ENCODE measurements around the gene ZNF800. TPM values are rescaled to one million over a fixed set of nuclear protein-coding genes. Genes with fewer than 3 reads are reported as not detected.

Gene ZNF800, protein sequence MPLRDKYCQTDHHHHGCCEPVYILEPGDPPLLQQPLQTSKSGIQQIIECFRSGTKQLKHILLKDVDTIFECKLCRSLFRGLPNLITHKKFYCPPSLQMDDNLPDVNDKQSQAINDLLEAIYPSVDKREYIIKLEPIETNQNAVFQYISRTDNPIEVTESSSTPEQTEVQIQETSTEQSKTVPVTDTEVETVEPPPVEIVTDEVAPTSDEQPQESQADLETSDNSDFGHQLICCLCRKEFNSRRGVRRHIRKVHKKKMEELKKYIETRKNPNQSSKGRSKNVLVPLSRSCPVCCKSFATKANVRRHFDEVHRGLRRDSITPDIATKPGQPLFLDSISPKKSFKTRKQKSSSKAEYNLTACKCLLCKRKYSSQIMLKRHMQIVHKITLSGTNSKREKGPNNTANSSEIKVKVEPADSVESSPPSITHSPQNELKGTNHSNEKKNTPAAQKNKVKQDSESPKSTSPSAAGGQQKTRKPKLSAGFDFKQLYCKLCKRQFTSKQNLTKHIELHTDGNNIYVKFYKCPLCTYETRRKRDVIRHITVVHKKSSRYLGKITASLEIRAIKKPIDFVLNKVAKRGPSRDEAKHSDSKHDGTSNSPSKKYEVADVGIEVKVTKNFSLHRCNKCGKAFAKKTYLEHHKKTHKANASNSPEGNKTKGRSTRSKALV
- 19.0 and 21.6 TPM in 2 replicates for total RNA-seq

DNA sequence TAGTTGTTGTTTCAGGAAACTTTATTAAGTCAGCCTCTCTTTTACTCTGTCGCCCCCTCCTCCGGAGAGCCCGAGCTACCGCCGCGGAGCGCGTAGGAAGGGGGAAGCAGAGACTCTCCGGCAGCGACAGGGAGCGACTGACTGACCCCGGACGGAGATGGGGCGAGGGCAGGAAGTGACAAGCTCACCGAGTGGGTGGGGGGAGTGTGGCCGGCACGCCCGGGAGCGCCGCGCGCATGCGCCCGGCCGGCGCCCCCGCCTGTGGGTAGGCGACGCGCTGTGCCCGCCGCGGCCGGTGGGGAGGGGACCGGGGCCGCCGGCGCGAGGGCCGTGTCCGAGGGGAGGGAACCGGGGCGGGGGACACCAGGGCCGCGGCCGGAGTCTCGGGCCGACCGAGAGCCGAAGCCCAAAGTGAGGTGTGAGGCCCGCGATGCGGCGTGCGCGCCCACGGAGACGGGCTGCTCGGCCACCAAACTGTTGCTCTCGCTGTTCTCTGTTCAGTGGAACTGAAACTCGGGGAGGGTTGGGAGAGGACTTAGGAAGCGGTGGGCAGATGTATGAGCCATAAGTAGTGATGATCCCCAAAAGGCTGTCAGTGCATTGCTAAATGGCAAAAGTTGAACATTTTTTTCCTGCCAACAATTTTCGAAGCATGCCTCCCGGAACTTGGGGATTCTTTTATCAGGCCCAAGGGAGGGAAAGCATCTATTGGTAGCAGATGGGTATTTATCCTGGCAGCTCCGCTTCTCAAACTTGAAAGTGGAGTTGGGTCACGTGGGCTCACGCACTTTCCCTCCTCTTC is at the start of gene ZNF800:
TSS of gene ZNF800 (minus strand) at position 143 of the 802 bp plus-strand sequence. CDS start 1,151 bp downstream, outside the sequence.

Other genes with a start within 250 kb of the ZNF800 start
- not detected in 2 replicates for gene GRM8, start 139.8 kb downstream of the ZNF800 start, total RNA-seq
- gene GCC1, start 192.9 kb upstream of the ZNF800 start, total RNA-seq = 17.6 and 17.8 TPM in 2 replicates
- gene ARF5, start 195.7 kb upstream of the ZNF800 start, total RNA-seq = 235 and 253 TPM in 2 replicates
- gene FSCN3, start 201.0 kb upstream of the ZNF800 start, total RNA-seq = 2.7 and 4.4 TPM in 2 replicates
- gene PAX4, start 225.4 kb upstream of the ZNF800 start, total RNA-seq = not detected in 2 replicates